Measurements from ENCODE around the gene SHISAL2B.

DNA sequence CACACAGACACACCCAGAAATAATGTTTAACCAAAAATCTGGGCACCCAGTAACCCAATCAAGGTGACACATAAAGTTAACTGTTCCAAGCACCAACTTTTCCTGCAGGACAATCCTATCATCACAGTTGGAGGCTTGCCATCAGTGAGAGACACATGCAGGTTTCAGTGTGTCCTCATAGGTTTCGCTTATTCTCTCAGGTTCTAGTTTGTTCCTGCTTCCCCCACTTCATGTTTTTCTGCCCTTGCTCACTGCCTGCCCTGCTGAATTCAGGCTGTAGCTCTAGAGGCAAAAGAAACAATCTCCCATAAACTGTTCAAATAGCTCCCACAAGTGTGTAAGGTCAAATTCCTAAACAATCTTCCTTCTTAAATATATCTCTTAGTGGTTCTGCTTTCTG is 20.0 kb upstream of the SHISAL2B start:
- TF ChIP-seq, protein P1, sequence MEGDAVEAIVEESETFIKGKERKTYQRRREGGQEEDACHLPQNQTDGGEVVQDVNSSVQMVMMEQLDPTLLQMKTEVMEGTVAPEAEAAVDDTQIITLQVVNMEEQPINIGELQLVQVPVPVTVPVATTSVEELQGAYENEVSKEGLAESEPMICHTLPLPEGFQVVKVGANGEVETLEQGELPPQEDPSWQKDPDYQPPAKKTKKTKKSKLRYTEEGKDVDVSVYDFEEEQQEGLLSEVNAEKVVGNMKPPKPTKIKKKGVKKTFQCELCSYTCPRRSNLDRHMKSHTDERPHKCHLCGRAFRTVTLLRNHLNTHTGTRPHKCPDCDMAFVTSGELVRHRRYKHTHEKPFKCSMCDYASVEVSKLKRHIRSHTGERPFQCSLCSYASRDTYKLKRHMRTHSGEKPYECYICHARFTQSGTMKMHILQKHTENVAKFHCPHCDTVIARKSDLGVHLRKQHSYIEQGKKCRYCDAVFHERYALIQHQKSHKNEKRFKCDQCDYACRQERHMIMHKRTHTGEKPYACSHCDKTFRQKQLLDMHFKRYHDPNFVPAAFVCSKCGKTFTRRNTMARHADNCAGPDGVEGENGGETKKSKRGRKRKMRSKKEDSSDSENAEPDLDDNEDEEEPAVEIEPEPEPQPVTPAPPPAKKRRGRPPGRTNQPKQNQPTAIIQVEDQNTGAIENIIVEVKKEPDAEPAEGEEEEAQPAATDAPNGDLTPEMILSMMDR (conservative IDR thresholded peaks at IDR 0.05; ENCODE audit: low read length): no peak
- TF ChIP-seq EZH2phosphoT487 (IDR thresholded peaks at IDR 0.05; ENCODE audit: borderline replicate concordance, low read depth, low read length): no peak
